HG03139 (cell line): ENCODE measurements around the gene SPATC1L.

Source experiments
- ATAC-seq: cut with Tn5 transposase; IDR thresholded peaks from one replicate; pipeline ENCODE4 v1.9.1; 2021; ENCODE audit not compliant: unreplicated experiment

The SPATC1L gene

DNA sequence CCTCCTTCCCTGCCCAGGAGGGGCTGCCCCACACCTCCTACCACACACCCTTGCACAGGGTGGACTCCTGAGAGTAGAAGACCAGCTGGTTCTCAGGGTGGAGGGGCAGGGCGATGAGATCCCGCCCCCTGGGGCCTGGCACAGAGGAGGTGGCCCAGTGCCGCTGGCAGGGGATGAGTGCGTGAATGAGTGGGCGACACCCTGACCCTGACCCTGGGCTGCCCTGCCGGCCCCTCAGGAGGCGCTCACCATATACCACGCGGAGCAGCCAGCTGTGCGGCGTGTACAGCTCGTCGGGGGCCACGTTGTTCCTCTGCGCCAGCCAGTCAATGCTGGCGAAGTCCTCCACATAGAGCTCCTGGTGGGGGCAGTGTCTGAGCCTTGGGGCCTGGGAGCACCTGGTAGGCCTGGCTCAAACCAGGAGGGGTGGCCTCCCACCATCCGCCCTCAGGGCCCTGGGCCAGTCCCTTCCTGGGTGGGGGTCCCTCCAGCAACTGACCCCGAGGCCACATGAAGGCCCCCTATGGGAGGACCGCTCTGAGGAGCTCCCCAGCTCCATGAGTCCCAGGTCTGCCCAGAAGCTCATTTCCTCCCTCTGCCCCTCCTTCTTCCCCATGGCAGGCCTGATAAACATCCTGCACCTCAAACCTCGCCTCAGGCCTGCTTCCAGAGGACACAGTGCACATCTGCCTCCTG is 31.3 kb upstream of the SPATC1L start:
- ATAC-seq, result no peak

DNA sequence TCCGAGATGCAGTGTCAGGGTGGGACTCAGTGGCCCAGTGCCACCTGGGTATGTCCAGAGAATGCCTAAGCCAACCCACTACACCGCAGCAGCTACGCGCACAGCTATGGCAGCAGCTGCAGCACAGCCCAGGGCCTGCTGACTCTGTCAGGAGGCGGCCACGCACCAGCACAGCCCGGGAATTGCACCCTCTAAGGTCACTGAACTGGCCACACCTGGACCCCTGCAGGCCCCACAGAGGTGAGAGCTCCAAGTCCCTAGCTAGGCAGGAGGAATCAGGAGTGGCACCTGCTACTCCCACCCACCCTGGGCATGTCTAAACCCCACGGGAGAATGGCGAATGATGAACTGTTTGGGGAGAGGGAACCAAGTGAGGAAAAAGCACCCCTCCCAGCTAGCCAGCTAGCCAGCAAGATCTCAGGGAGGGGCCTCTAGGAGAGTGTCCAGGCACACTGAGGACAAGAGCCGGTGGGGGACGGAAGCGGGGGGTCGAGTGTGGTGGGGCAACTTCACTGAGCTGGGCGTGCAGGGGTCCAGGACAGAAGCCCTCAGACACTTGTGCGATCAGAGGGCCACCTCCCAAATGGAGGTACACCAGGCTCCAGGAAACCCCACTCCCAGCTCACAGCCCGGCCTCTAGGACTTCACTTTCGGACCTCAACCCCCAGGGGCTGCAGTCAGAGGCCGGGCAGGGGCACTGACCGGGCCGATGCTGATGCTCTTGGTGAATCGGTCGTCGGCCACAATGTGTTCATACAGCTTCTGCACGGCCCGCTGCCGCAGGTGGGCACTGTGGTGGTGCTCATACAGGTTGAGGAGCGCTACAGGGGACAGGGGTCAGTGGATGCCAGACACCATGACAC is 30.4 kb upstream of the SPATC1L start:
- ATAC-seq, result no peak

DNA sequence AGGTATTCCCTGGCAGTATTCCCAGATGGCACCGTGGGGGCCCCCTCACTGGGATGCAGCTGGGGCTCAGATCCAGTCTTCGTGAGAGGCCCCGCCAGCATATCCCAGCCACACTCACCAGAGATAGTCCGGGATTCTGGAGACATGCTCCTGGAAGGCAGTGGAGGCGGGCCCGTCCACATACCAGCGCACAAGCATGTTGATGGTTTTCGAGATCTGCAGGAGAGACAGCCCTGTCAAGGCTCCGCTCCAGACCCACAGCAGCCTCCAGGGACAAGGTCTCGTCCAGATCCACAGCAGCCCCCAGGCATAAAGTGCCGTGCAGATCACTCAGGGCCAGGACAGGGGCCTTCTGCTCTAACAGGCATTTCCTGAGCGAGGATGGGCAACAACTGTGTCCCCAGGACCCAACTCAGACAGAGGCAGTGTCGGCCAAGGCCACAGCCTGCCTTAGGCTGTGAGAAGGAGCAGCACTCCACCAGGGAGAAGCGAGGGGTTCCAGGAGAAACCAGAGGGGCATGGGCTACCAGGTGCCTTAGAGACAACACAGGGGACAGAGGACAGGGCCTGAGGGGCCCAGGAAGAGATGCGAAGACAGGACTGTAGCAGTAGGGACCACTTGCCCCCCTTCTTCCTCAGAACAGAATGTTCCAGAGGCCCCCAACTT is 29.5 kb upstream of the SPATC1L start:
- no peak for ATAC-seq

DNA sequence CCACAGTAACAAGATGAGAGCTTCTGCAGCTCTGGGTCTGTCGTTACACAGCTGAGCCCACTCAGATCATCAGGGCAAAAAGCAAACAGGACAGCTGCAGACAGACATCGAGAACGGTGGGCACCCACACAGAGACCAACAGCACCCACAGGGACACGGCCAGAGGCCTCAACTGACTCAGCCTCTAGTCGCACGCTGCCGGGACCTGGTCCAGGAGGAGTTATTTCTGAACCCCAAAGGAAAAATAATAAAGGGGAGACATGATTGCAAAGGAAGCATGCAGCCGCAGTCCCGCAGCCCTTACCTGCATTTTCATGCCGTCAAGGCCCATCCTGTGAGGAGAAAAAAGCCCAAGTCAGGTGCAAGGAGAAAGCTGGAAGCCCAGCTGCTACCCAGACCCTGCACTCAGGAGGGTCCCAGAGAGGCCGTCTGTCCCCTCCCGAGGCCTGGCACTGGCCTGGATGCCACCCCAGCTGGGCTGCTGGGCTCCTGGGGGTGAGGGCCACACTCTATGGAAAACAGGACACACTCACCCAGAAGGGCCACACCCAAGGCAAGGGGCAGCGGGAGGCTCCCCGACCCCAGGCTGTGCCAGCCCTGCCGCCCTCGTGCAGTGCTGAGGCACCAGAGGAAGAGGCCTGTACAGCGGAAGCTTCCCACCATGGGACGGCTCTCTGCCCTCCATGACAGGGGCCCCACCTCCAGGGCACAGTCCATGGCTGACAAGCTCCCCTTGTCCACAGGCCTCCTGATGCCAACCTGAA is 28.6 kb upstream of the SPATC1L start:
- no peak for ATAC-seq

DNA sequence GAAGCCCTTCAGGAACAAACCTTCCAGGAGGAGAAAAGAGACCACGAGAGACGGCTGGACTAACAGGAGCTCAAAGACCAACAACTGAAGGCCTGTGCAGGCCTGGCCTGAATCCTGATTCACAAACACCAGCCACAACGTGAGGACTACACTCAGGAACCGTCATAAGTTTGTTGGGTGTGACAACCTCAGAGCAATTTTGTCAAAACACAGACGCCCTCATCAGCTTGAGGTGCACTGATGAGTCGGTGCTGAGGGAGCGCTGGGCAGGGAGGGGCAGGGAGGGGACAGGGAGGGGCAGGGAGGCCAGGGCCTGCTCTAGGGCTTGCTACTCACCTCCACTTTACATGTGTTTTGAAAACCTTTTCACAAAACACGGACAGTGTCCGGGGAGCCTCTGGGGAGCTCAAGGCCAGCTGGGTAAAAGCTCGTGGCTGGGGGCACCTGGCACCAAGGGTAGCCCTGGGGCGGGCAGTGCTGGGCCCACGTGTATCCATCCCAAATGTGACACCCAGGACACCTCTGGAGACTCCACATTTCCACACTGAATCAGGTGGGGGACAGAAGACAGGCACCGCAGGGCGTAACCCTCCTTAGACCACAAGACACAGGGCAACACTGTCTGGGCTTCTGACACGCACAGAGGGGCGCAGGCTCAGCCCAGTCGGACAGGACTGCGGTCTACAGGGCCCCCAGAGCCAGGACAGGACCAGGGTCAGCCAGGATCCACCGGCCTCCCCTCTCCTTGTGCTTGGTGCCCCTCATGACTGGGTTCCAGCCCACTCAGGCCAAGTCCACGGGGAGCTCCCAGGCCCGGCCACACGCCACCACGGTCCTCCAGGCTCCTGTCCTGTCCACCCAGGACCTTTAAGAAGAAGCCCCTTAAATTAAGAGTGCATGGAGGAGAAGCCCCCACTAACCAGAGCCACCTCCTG is 27.8 kb upstream of the SPATC1L start:
- no peak for ATAC-seq

DNA sequence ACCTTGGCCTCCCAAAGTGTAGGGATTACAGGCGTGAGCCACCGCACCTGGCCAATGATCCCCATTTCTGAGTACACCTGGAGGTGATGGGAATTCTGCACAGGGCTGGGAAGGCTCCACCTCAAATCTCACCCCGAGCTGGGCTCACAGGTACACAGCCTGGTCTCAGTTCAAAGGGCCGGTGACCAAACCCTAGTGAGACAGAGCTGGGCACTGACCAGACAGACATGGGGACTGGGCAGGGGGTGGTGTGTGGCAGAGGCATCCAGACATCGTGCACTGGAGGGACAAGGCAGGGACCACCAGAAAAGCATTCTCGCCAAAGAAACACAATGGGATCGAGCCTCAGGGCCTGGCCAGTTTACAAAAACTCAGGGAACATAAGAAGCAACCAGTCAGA is 27.1 kb upstream of the SPATC1L start:
- no peak for ATAC-seq

DNA sequence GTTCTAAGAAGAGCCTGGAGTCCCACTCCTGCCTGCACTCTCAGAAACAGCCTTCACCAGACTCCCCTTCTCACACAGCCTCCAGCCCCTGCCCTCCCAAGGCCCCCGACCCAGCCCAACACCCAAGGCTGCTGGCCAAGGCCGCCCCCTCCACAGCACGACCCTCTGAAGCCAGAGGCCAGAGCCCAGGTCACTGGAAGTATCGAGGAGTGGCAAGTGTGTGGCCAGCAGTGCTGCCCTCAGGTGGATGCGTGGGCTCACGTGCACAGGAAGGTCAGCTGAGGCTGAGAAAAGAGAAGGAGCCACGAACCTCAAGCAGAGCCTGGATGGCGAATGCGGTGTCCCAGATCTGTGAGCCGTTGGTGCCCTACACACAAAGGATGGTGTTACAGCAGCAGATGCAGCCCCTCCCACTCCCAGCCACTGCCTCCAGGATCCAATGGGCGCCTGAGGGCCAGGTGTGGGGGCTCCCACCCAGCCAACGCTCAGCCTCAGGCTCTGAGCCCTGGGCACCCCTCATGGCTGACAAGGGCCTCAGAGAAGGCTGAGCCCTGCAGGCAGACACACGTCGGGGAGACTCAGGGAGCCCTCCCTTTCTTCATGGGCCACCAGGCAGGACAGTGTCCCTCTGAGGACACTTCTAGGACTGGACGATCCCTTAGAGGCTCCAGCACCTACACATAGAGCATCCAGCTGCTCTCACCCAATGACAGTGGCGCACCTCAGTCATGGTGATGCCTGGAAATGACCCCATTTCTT is 26.3 kb upstream of the SPATC1L start:
- no peak for ATAC-seq

DNA sequence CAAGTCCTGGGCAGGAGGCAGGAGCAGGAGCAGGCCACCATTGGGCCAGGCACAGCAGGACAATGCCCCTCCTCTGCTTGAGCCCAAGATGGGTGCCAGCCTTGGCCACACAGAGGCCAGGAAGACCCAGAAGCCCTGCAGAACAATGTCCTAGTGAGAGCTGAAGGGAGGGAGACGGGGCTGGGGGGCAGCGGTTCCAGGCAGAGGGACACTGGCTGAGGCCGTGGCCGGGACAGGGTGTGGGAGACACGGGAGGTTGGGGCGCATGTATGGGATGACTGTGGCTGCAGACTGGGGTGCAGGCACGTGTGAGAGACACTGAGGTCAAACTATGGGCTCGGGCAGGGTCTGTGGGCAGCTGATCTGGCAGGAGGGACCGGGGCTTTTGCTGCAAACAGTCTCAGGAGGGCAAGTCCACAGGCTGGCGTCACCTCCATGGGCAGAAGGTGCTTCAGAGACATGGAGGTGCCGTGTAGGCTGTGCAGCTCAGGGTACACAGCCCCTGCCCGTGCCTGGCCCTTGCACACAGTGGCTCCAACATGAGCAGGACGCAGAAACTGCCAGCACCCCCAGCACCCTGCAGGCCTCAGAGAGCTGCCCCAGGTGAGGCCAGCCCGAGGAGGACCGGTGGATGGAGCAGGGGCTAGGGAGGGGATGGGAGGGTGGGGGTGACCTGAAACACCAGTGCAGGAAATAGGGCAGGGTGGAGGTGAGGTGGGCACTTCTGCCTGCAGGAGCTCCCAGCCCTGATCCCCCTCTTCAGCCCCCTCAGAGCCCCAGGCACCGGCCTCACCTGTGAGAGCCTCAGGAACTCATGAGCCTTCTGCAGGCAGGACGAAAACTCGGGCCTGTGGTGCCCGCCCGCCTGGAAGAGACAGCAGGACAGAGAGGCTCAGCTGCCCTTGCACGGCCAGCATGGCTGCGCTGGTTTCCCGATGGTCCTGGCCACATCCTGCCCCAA is 24.8 kb upstream of the SPATC1L start:
- no peak for ATAC-seq

DNA sequence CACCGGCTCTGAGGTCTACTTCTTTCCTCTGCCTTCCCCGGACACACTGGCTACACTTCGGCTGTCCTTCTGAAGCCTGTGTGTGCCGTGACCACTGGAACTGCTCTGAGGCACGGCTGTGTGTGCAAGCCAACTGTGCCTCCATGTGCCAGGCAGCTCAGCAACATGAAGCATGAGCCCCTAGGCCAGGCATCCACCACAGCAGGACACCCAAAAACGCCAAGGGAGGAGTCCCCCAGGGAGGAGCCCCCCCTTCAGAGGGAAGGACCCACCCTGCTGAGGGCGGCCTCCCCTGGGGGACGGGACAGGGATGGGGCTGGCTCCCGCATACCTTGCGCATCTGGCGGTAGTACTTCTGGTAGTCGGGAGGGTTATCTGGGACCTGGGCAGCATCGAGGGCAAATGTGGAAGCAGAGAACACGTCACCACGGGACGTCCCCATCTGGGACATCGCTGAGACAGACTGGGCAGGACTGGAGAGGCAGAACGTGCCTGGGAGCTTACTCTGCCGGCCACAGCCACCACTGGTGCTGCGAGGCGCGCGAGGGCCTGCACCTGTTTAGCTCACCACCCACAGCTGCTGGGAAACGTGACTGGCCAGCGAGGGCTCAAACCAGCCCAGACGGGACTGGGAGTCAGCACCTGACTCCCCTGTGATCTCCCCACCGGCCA is 23.8 kb upstream of the SPATC1L start:
- ATAC-seq, result no peak

DNA sequence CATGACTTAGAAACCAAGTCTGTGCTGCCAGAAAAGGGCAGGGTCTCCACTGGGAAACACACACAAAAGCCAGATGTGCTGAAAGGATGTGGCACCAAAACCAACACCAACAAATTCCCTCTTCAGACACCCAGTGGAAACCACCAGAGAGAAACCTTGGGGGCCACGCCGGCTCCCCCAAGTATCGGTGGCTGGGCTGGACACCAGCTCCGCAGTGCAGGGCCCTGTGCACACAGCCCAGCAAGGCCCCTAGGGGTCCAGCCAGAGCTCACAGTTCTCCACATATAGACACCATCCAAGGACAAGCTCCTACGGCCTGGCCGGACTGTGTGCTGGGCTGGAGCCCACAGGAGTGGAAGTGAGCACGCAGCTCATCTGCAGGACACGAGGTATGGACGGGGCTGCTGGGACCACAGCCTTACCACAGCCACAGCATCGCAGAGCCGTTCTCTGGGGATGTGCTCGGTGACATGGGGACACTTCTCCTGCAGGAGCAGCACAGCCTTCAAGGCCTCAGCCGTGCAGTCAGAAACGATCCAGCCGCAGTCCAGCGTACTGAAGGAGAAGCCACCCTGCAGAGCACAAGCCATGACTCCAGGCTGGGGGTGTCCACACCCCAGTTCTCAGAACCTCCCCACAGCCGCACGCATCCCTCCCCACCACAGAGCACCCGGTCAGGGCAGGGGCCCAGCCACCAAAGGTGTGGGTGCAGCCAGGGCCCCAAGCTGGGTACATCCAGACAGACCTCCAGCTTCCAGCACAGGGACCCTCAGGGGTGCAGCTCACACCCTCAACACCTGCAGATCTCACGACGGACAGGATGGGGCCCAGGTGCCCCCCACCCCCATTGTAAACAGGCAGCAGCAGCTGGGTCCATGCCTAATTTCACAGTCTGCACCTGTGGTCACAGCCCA is 23.0 kb upstream of the SPATC1L start:
- ATAC-seq, result no peak

DNA sequence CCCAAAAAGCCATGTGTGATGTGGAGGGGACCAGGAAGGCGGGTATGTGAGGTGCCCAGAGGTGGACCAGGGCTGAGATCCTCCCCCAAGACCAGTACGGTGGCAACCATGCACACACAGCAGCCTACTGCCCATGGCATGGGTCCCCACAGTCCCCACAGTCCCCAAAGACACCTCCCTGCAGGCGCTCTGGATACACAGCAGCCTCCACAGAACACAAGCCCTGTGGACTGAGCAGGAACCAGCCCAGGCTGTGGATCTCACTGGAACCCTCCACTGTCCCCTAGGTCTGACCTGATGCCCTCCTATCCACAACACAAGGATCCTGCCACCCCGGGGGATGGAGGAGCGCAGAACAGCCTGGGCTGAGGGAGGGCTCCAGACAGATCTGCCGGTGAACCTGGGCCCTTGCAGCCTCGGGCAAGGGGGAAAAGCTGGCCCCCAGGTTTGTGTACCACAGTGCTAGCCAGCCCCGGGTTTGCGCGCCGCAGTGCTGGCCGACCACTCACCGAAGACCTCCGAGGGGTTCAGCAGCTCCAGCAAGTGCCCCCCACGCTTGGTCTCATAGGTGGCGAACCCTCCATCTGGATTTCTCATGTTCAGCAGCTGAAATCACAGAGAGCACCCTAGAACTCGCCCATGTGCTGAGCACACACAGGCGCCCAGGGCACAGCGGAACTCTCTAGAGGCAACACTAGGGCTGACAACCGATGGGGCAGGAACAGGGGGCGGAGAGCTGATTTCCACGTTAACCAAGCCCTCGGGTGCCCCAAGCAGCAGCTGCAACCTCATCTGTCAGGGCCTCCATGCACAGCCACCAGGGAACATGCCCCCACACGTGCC is 22.1 kb upstream of the SPATC1L start:
- ATAC-seq, result no peak

DNA sequence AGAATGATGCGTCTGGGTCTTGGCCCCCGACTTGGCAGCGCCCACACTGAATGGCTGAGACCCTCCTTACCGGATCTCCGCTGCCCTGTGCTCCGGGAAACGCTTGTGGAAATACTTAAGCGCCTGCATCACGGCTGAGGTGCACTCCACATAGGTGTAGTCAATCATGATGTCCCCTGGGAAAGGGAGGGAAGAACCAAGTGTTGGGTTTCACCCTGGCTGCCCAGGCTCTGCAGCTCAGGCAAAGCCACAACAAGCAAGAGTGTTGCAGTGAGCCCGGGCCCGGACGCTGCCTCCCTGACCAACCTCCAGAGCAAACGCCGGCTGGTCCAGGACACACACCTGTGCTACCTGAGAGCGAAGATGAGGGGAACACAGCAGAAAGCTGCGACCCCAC is 21.5 kb upstream of the SPATC1L start:
- no peak for ATAC-seq

DNA sequence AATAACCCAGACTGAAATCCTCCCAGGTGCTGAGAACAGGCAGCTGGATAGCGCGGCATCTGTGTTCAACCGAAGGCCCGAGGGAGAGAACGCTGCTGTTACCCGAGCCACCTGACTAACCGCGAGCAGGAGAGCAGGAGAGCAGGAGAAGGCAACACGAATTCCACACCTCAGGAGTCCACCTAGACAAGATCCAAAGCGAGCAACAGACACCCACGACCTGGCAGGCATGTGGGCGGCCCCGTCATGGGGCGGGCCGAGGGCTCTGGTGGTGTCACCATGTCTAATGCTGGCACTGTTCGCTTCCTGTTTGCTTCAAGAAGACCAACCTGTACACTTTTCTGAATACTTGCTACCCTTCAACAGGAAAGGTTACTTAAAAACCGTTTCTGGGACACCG is 20.9 kb upstream of the SPATC1L start:
- ATAC-seq, result no peak

DNA sequence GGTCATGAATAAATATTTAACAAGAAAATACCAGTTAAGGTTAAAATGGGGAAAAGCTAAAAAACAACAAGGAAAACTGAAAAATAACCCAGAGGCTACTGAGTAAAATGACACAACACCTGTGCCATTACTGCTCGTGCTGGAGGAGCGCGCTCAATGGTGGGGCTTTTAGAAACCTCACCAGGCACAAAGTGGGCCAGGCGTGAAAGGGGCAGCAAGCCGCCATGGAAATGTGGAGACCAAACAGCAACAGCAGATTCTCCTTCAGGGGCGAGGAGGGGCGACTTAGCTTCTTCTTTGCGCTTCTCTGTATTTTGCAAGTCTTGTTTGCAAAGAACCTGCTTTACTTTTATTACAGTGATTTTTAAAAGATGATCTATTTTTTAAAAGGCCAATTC is 18.9 kb upstream of the SPATC1L start:
- ATAC-seq, result no peak

DNA sequence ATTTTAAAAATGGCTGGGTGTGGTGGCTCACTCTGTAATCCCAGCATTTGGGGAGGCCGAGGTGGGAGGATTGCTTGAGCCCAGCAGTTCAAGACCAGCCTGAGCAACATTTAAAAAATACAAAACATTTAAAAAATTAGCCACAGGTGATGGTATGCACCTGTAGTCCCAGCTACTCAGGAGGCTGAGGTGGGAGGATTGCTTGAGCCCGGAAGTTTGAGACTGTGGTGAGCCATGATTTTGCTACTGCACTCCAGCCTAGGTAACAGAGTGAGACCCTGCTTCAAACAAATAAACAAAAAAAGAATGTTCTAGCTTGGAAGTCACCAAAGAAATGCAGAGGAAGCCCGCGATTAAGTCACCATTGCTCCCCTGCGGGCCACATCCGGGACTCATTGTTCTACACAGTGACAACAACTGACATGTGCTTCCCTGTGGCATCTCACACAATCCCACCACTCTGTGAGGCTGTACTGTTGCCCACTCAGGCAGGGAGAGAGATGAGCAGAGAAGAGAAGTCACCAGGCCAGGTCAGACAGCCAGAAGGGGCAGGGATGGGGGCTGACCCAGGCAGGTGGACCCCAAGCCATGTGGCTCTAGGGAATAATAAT is 18.4 kb upstream of the SPATC1L start:
- no peak for ATAC-seq
